NK-92 (cell line): ENCODE data around the gene PCDHA9.
"Not testable (repeated sequence)": the region's sequence is repeated elsewhere in the genome, so short reads cannot be mapped to it uniquely, and the experiment has no call there.

ENCODE experiments used
- DNase-seq: peaks from one replicate; lab custom pipeline; 2025; ENCODE audit not compliant: unreplicated experiment; lab: John Stamatoyannopoulos, UW

Gene PCDHA9

GRCh38 chr5:140835622-140836510, 12.3 kb upstream of the PCDHA9 start:
- no peak for DNase-seq

GRCh38 chr5:140840978-140841962, 6.9 kb upstream of the PCDHA9 start, which contains the start of gene PCDHA8:
Gene PCDHA8, plus strand, starts transcription at chr5:140841187. Its CDS starts 135 bp downstream, at chr5:140841322.
- no peak for DNase-seq

GRCh38 chr5:140842798-140843733, 5.1 kb upstream of the PCDHA9 start:
- DNase-seq = no peak

GRCh38 chr5:140849831-140850634, 1.9 kb downstream of the PCDHA9 start:
- DNase-seq = not testable (repeated sequence)

- no peak for DNase-seq
Measured at GRCh38 chr5:140855772-140856674, 7.8 kb downstream of the PCDHA9 start, which contains the start of gene PCDHA10. Gene PCDHA10, plus strand, starts transcription at chr5:140855897. Its CDS starts 152 bp downstream, at chr5:140856049.

- DNase-seq = no peak
Measured at GRCh38 chr5:140857177-140857986, 9.2 kb downstream of the PCDHA9 start.

GRCh38 chr5:140857987-140858240, 9.7 kb downstream of the PCDHA9 start:
- DNase-seq = no peak

- no peak for DNase-seq
Measured at GRCh38 chr5:140862441-140863295, 14.5 kb downstream of the PCDHA9 start.

GRCh38 chr5:140868721-140869554, 20.8 kb downstream of the PCDHA9 start, which contains the start of gene PCDHA11:
Gene PCDHA11, plus strand, starts transcription at chr5:140868957. Its CDS starts 147 bp downstream, at chr5:140869104.
- DNase-seq = no peak

- no peak for DNase-seq
Measured at GRCh38 chr5:140869555-140869886, 21.3 kb downstream of the PCDHA9 start.

GRCh38 chr5:140870221-140871201, 22.3 kb downstream of the PCDHA9 start:
- DNase-seq = no peak

- no peak for DNase-seq
Measured at GRCh38 chr5:140875085-140876065, 27.2 kb downstream of the PCDHA9 start, which contains the start of gene PCDHA12. Gene PCDHA12, plus strand, starts transcription at chr5:140875308. Its CDS starts 165 bp downstream, at chr5:140875473.

- DNase-seq = not testable (repeated sequence)
Measured at GRCh38 chr5:140876541-140877261, 28.5 kb downstream of the PCDHA9 start.
